Activated gamma-delta T cell treated with Interleukin-2 at 50 U/mL for 16 hours (primary cell): ENCODE results near the gene FXYD3.

Experiments used
- DNase-seq: peaks from one replicate; pipeline ENCODE4 v3.0.0-alpha.2; 2020

Gene FXYD3

GRCh38 chr19:35115177-35115951 is at the start of gene FXYD3:
Gene FXYD3 (plus strand): TSS chr19:35115823. CDS start chr19:35119377, 3,554 bp downstream.
- no peak for DNase-seq

GRCh38 chr19:35066121-35066520 is 49.5 kb upstream of the FXYD3 start:
- DNase-seq, result no peak

GRCh38 chr19:35066691-35067563 is 48.7 kb upstream of the FXYD3 start:
- DNase-seq, result peak; percentile 92

- DNase-seq, result no peak
Measured at GRCh38 chr19:35068941-35069634, 46.5 kb upstream of the FXYD3 start.

GRCh38 chr19:35069696-35070095 is 45.9 kb upstream of the FXYD3 start:
- DNase-seq, result no peak

- DNase-seq, result no peak
Measured at GRCh38 chr19:35070471-35070870, 45.2 kb upstream of the FXYD3 start.

- DNase-seq, result no peak
Measured at GRCh38 chr19:35073516-35073915, 42.1 kb upstream of the FXYD3 start.

- DNase-seq, result no peak
Measured at GRCh38 chr19:35073941-35074340, 41.7 kb upstream of the FXYD3 start.

- DNase-seq, result no peak
Measured at GRCh38 chr19:35074426-35075201, 41.0 kb upstream of the FXYD3 start.

- DNase-seq, result no peak
Measured at GRCh38 chr19:35075202-35076025, 40.2 kb upstream of the FXYD3 start.

GRCh38 chr19:35076026-35076370 is 39.6 kb upstream of the FXYD3 start:
- no peak for DNase-seq

GRCh38 chr19:35076657-35077056 is 39.0 kb upstream of the FXYD3 start:
- no peak for DNase-seq

- DNase-seq, result no peak
Measured at GRCh38 chr19:35077411-35078223, 38.0 kb upstream of the FXYD3 start.

GRCh38 chr19:35079826-35080225 is 35.8 kb upstream of the FXYD3 start:
- no peak for DNase-seq

- DNase-seq, result no peak
Measured at GRCh38 chr19:35080613-35081170, 34.9 kb upstream of the FXYD3 start.

- DNase-seq, result no peak
Measured at GRCh38 chr19:35081201-35081600, 34.4 kb upstream of the FXYD3 start.

GRCh38 chr19:35083691-35084508 is 31.7 kb upstream of the FXYD3 start:
- no peak for DNase-seq

GRCh38 chr19:35084509-35084762 is 31.2 kb upstream of the FXYD3 start:
- DNase-seq, result no peak

GRCh38 chr19:35085947-35086346 is 29.7 kb upstream of the FXYD3 start:
- DNase-seq, result no peak

- DNase-seq, result no peak
Measured at GRCh38 chr19:35086455-35086854, 29.2 kb upstream of the FXYD3 start.
